Uterus (tissue), 4 donors: ENCODE measurements around the gene PFDN4. TPM values are rescaled to one million over a fixed set of nuclear protein-coding genes. Genes with fewer than 3 reads are reported as not detected.

ENCODE experiments used
- DNase-seq, 2 donors: peaks; one replicate each; pipeline ENCODE4 v3.0.0-alpha.2; 2019 to 2020
- H3K27ac ChIP-seq, 2 donors: fragments of 200-600 bp; sonication (generic); 1 replicate in 1 of 2; 2 replicates in 1 of 2; pipeline ENCODE4 v1.5.1; 2016 to 2018
- H3K27me3 ChIP-seq, 2 donors: fragments of 200-600 bp; sonication (generic); one replicate each; pipeline ENCODE4 v1.5.1; 2018 to 2019; ENCODE audit warnings: control low read depth in 1 of 2
- H3K36me3 ChIP-seq, 2 donors: fragments of 200-600 bp; sonication (generic); one replicate each; pipeline ENCODE4 v1.5.1; 2019; ENCODE audit warnings: control low read depth in 1 of 2
- H3K4me1 ChIP-seq, 2 donors: fragments of 200-600 bp; sonication (generic); one replicate each; pipeline ENCODE4 v1.5.1; 2018 to 2019; ENCODE audit warnings: control low read depth in 1 of 2
- H3K4me3 ChIP-seq, 2 donors: fragments of 200-600 bp; sonication (generic); 1 replicate in 1 of 2; 2 replicates in 1 of 2; pipeline ENCODE4 v1.5.1; 2018 to 2019; ENCODE audit warnings: mild to moderate bottlenecking in 1 of 2
- H3K9me3 ChIP-seq, 2 donors: fragments of 200-600 bp; sonication (generic); one replicate each; pipeline ENCODE4 v1.5.1; 2019; ENCODE audit warnings: control low read depth in 1 of 2
- CTCF ChIP-seq, 4 experiments: fragments of 200-600 bp in 2 of 4; fragments of 450-650 bp in 2 of 4; sonication (generic) in 2 of 4; IDR thresholded peaks; one replicate each; pipeline ENCODE4 v1.5.1; 2016 to 2019; ENCODE audit warnings: antibody characterized with exemption in 4 of 4, mild to moderate bottlenecking in 2 of 4, moderate library complexity in 1 of 4
- POLR2A ChIP-seq, 2 donors: fragments of 450-650 bp; IDR thresholded peaks; one replicate each; pipeline ENCODE4 v1.6.1; 2016; ENCODE audit warnings: antibody characterized with exemption in 2 of 2, mild to moderate bottlenecking in 1 of 2, moderate library complexity in 1 of 2
- intact Hi-C: fragments of 100-400 bp; cut with DNase I; formaldehyde crosslinking; loops from one replicate; pipeline ENCODE4 v1.15.1; 2023; ENCODE audit warnings: low total_unique reads
- total RNA-seq, 4 donors: library from RNA; depleted of rRNA in 3 of 4; stranded (reverse); fragments of >200 nt in 3 of 4; gene quantifications; one replicate each; pipeline versions ENCODE4 v1.1.0 to v1.2.4, GENCODE V29; 2014 to 2023
- donor health status: DM: yes; HTN: yes; CAD: no.

The PFDN4 gene
- total RNA-seq, 4 donors from 2014 or later: 36.9 to 157 (median 124) TPM

- H3K36me3 ChIP-seq: no peaks in the 10 kb centered on the region
- no peaks in the 10 kb centered on the region for H3K4me1 ChIP-seq
- H3K27me3 ChIP-seq: no peaks in the 10 kb centered on the region
- TF ChIP-seq CTCF (IDR thresholded peaks at IDR 0.05): no peak
- no peak for TF ChIP-seq POLR2A (IDR thresholded peaks at IDR 0.05)
- intact Hi-C loops: loop anchor here (10.0 kb wide), 1 partner anchor 112 kb away; no protein-coding TSS in a partner anchor
- H3K27ac ChIP-seq: peak overlapping the region; percentile 93 to 97
- H3K9me3 ChIP-seq: no peaks in the 10 kb centered on the region
- peak overlapping the region; percentile 62 to 85 for H3K4me3 ChIP-seq
- no peak for DNase-seq
Observed at GRCh38 chr20:54207053-54207742, 689 bp upstream of the PFDN4 start.

GRCh38 chr20:54208548-54209176 is 775 bp downstream of the PFDN4 start:
- H3K4me1 ChIP-seq: no peaks in the 10 kb centered on the region
- H3K9me3 ChIP-seq: no peaks in the 10 kb centered on the region
- H3K4me3 ChIP-seq: peak overlapping the region; percentile 62 to 85
- DNase-seq: no peak
- no peaks in the 10 kb centered on the region for H3K36me3 ChIP-seq
- H3K27me3 ChIP-seq: no peaks in the 10 kb centered on the region
- intact Hi-C loops: loop anchor here (10.0 kb wide), 1 partner anchor 114 kb away; no protein-coding TSS in a partner anchor
- H3K27ac ChIP-seq: peak overlapping the region; percentile 93 to 97
- no peak for TF ChIP-seq POLR2A (IDR thresholded peaks at IDR 0.05)
- TF ChIP-seq CTCF (IDR thresholded peaks at IDR 0.05): no peak

GRCh38 chr20:54209216-54209813 is 1.4 kb downstream of the PFDN4 start:
- Histone ChIP-seq H3K4me3 (peak overlapping the region; percentile 62 to 85), H3K4me1 (no peaks in the 10 kb centered on the region), H3K9me3 (no peaks in the 10 kb centered on the region), H3K27me3 (no peaks in the 10 kb centered on the region), H3K36me3 (no peaks in the 10 kb centered on the region), H3K27ac (no peak overlapping the region)
- DNase-seq: no peak
- intact Hi-C loops: loop anchor here (10.0 kb wide), 1 partner anchor 115 kb away; no protein-coding TSS in a partner anchor
- TF ChIP-seq CTCF (IDR thresholded peaks at IDR 0.05): no peak

- Histone ChIP-seq H3K4me1 (no peaks in the 10 kb centered on the region), H3K36me3 (no peaks in the 10 kb centered on the region), H3K4me3 (no peak overlapping the region), H3K27me3 (no peaks in the 10 kb centered on the region), H3K9me3 (no peaks in the 10 kb centered on the region), H3K27ac (no peak overlapping the region)
- DNase-seq: no peak
- intact Hi-C loops: no loop called here
- no peak for TF ChIP-seq CTCF (IDR thresholded peaks at IDR 0.05)
Observed at GRCh38 chr20:54212226-54212625, 4.3 kb downstream of the PFDN4 start.

- Histone ChIP-seq H3K4me1 (no peaks in the 10 kb centered on the region), H3K27ac (no peak overlapping the region), H3K36me3 (no peaks in the 10 kb centered on the region), H3K9me3 (no peaks in the 10 kb centered on the region), H3K27me3 (no peaks in the 10 kb centered on the region), H3K4me3 (no peak overlapping the region)
- intact Hi-C loops: no loop called here
- no peak for DNase-seq
- no peak for TF ChIP-seq CTCF (IDR thresholded peaks at IDR 0.05)
- TF ChIP-seq POLR2A (IDR thresholded peaks at IDR 0.05): no peak
Observed at GRCh38 chr20:54212871-54213270, 5.0 kb downstream of the PFDN4 start.
